Measurements from ENCODE around the gene MAGI3. TPM values are rescaled to one million over a fixed set of nuclear protein-coding genes. Genes with fewer than 3 reads are reported as not detected.

The MAGI3 gene
- total RNA-seq, 3 donors from 2014 or later, result 48.6 to 65.4 (median 62.9) TPM

DNA sequence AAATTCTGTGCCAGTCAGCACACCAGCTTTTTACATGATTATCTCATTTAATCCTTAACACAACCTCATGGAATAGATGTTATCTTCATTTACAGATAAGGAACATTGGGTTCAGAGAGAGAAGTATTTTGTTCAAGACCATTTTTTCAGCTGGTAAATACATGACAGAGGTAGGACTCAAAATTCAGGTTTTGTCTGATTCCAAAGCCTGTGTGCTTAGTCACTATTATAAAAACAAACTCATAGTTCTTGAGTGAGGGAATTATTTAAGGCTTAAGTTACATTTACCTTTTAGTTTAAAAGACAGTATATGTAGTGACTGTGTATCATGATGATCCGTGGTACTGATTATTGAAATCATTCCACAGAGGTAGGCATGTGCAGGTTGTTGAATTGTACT is 125.2 kb downstream of the MAGI3 start:
- DNase-seq, result no peak
- no peaks in the 10 kb centered on the region for H3K4me1 ChIP-seq (ENCODE audit: low read depth)
- intact Hi-C loops (cut with DNase I, micrococcal nuclease), result no loop called here
- H3K36me3 ChIP-seq (ENCODE audit: low read depth), result no peaks in the 10 kb centered on the region
- no peak for ATAC-seq
- peaks cover 16% of the 10 kb centered on the region for H3K9me3 ChIP-seq
- no peak overlapping the region for H3K4me3 ChIP-seq
- TF ChIP-seq, protein P1, sequence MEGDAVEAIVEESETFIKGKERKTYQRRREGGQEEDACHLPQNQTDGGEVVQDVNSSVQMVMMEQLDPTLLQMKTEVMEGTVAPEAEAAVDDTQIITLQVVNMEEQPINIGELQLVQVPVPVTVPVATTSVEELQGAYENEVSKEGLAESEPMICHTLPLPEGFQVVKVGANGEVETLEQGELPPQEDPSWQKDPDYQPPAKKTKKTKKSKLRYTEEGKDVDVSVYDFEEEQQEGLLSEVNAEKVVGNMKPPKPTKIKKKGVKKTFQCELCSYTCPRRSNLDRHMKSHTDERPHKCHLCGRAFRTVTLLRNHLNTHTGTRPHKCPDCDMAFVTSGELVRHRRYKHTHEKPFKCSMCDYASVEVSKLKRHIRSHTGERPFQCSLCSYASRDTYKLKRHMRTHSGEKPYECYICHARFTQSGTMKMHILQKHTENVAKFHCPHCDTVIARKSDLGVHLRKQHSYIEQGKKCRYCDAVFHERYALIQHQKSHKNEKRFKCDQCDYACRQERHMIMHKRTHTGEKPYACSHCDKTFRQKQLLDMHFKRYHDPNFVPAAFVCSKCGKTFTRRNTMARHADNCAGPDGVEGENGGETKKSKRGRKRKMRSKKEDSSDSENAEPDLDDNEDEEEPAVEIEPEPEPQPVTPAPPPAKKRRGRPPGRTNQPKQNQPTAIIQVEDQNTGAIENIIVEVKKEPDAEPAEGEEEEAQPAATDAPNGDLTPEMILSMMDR (IDR thresholded peaks at IDR 0.05), result no peak

DNA sequence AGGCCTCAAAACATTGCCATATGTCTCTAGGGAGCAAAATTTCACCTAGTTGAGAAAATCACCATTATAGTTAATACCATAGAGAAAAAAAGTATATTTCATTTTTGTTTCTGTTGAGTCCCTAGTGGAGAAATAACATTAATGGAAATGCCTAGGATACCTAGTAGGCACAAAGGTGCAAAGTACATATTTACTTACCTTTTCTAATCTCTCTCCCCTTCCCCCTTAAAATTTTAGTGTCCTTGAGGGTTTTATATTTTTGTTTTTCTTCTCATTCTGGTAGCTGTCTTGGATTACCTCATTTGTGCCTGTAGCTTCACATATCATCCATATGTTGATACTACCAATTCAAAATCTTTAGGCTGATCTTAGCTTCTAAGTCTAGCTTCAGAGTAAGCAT is 127.0 kb downstream of the MAGI3 start:
- Histone ChIP-seq H3K36me3 (ENCODE audit: low read depth) (no peaks in the 10 kb centered on the region), H3K4me1 (ENCODE audit: low read depth) (no peaks in the 10 kb centered on the region), H3K4me3 (no peak overlapping the region), H3K9me3 (no peaks in the 10 kb centered on the region)
- ATAC-seq, result no peak
- intact Hi-C loops (cut with DNase I, micrococcal nuclease), result no loop called here
- TF ChIP-seq, protein P1 (IDR thresholded peaks at IDR 0.05), result no peak
- DNase-seq, result no peak

DNA sequence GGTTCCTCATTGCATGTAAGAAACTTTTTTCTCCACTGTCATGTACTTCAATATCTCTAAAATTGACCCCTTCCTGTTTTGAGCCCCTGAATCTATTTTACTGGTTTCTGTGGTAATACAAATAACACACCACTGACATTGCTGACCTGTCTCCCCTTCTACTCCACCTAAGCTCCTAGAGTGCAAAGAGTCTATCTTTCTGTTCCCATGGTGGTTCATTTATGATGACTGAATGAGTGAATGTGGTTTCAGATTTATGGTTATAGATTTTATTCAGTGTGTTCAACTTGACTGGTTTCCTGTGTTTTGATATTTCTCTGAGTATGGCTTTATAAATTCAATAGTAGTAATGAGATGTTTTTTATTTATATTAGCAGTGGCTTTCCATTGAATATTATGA is 127.7 kb downstream of the MAGI3 start:
- Histone ChIP-seq H3K36me3 (ENCODE audit: low read depth) (no peaks in the 10 kb centered on the region), H3K4me1 (ENCODE audit: low read depth) (no peaks in the 10 kb centered on the region)
- TF ChIP-seq, protein P1 (IDR thresholded peaks at IDR 0.05), result no peak

DNA sequence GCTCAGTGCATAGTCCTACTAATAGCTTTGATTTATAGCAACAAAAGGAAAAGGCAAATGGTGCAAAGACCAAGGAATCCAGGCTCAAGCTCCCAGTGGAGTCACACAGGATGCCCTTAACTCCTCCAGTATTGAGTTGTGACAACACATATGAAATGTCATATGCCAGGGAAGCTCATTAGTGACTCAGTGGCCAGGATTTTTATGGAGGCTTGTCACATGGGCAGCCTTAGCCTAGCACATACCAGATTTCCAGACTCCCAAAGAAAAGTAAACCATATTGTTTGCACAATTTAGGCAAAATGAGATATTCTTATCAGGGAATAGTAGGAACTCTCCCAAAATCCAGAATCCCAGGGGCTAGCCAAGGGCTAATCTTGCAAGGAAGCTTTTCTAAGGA is 129.2 kb downstream of the MAGI3 start:
- no peak for DNase-seq
- Histone ChIP-seq H3K4me3 (no peak overlapping the region), H3K4me1 (ENCODE audit: low read depth) (no peaks in the 10 kb centered on the region), H3K9me3 (peaks cover 6% of the 10 kb centered on the region), H3K36me3 (ENCODE audit: low read depth) (no peaks in the 10 kb centered on the region)
- intact Hi-C loops (cut with DNase I, micrococcal nuclease), result no loop called here
- TF ChIP-seq, protein P1 (IDR thresholded peaks at IDR 0.05), result no peak
- ATAC-seq, result peak; percentile 69

More for the DNA sequence above, 127.7 kb downstream of the MAGI3 start:
- no peak for ATAC-seq
- Histone ChIP-seq H3K4me3 (no peak overlapping the region), H3K9me3 (no peaks in the 10 kb centered on the region)
- intact Hi-C loops (cut with DNase I, micrococcal nuclease), result no loop called here
- no peak for DNase-seq

DNA sequence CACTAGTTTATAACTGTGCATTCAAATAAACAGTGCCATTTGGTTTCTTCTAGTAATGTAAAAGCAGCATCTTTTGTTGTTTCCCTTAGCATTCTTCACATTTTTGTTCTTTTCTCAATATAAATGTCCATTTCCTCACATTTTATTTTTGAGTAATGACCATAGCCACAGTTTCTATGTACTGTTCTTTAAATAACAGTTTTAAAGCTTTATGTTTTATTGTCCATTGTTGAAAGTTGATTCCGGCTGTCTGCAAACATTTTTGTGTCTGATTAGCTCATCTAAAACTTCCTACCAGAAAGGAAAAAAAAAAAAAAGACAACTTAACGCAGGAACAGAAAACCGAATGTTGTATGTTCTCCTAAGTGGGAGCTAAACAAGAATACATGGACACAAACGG is 139.7 kb downstream of the MAGI3 start:
- H3K4me1 ChIP-seq (ENCODE audit: low read depth), result peaks cover 10% of the 10 kb centered on the region
- H3K36me3 ChIP-seq (ENCODE audit: low read depth), result no peaks in the 10 kb centered on the region
- peaks cover 7% of the 10 kb centered on the region for H3K9me3 ChIP-seq
- no peak for ATAC-seq
- H3K4me3 ChIP-seq, result no peak overlapping the region
- no peak for DNase-seq
- intact Hi-C loops (cut with DNase I, micrococcal nuclease), result no loop called here
- TF ChIP-seq, protein P1 (IDR thresholded peaks at IDR 0.05), result no peak

DNA sequence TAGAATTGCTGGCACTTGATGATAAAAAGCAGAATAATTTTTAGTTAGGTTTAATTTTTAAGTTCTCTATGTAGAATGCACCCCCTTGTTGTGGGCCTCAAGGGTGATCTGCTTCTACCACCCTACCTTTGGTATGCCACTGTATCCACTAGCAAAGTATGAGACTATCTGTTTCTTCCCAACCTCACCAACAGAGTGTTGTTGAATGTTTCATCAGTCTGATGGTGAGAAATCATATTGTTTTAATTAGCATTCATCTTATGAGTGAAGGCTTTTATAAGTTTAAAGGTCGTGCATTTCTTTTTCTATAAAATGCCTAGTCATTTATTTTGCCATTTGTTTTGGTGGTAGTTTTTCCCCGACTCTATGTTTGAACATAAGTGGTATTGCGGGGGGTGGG is 141.0 kb downstream of the MAGI3 start:
- no peak overlapping the region for H3K4me3 ChIP-seq
- no peaks in the 10 kb centered on the region for H3K36me3 ChIP-seq (ENCODE audit: low read depth)
- peaks cover 7% of the 10 kb centered on the region for H3K9me3 ChIP-seq
- intact Hi-C loops (cut with DNase I, micrococcal nuclease), result no loop called here
- DNase-seq, result no peak
- peaks cover 10% of the 10 kb centered on the region for H3K4me1 ChIP-seq (ENCODE audit: low read depth)
- ATAC-seq, result peak; percentile 17
- TF ChIP-seq, protein P1 (IDR thresholded peaks at IDR 0.05), result no peak

Measured in mucosa of descending colon (tissue), 3 donors.